Activated CD8-positive, alpha-beta memory T cell treated with anti-CD3 and anti-CD28 coated beads, Interleukin-2, amount 10 ng/mL, durations not matched to agents 7 days and 5 days (primary cell): Measurements from ENCODE around the gene KCTD16. TPM values are rescaled to one million over a fixed set of nuclear protein-coding genes. Genes with fewer than 3 reads are reported as not detected.

Experiments
- ATAC-seq: fragments of 150-1000 bp; cut with Tn5 transposase; one replicate; pipeline ENCODE4 v1.10.0; 2021; ENCODE audit warnings: moderate library complexity
- CTCF ChIA-PET: fragments of 350-600 bp; sonication (Branson Sonifier 250); formaldehyde crosslinking; loops from one replicate; lab custom pipeline; 2021; ENCODE audit warnings: antibody characterized with exemption; lab: Charles Lee
- DNase-seq: peaks from one replicate; pipeline ENCODE4 v3.0.0-alpha.2; 2020
- H3K27ac Mint-ChIP-seq: one replicate; pipeline ENCODE4 v1.8.0; 2021; ENCODE audit warnings: mild to moderate bottlenecking, mixed read lengths
- H3K27me3 Mint-ChIP-seq: one replicate; pipeline ENCODE4 v1.8.0; 2021; ENCODE audit warnings: mixed read lengths
- H3K36me3 Mint-ChIP-seq: one replicate; pipeline ENCODE4 v1.8.0; 2021; ENCODE audit warnings: mild to moderate bottlenecking, mixed read lengths
- H3K4me1 Mint-ChIP-seq: one replicate; pipeline ENCODE4 v1.8.0; 2021; ENCODE audit warnings: mixed read lengths
- H3K4me3 Mint-ChIP-seq: one replicate; pipeline ENCODE4 v1.8.0; 2021; ENCODE audit warnings: mild to moderate bottlenecking, moderate library complexity, mixed read lengths
- H3K9me3 Mint-ChIP-seq: one replicate; pipeline ENCODE4 v1.8.0; 2022; ENCODE audit warnings: low read depth, mixed read lengths
- total RNA-seq, 2 experiments: library from RNA; stranded (reverse); gene quantifications; one replicate each; pipeline ENCODE4 v1.2.3, GENCODE V29; 2021

Gene KCTD16
- total RNA-seq, 2 experiments from 2014 or later: 0.12 to 0.19 TPM

GRCh38 chr5:144365885-144366284 is 195.2 kb downstream of the KCTD16 start:
- Mint-ChIP-seq H3K9me3 (no peaks in the 10 kb centered on the region), H3K27me3 (no peaks in the 10 kb centered on the region), H3K4me1 (no peaks in the 10 kb centered on the region), H3K36me3 (no peaks in the 10 kb centered on the region), H3K27ac (no peak overlapping the region), H3K4me3 (no peak overlapping the region)
- CTCF ChIA-PET: no interaction called here
- no peak for DNase-seq
- no peak for ATAC-seq

GRCh38 chr5:144367991-144368390 is 197.3 kb downstream of the KCTD16 start:
- CTCF ChIA-PET: no interaction called here
- Mint-ChIP-seq H3K4me3 (no peak overlapping the region), H3K9me3 (no peaks in the 10 kb centered on the region), H3K27ac (no peak overlapping the region), H3K27me3 (no peaks in the 10 kb centered on the region), H3K36me3 (no peaks in the 10 kb centered on the region), H3K4me1 (no peaks in the 10 kb centered on the region)
- ATAC-seq (no peak), DNase-seq (no peak)

GRCh38 chr5:144368556-144368955 is 197.9 kb downstream of the KCTD16 start:
- H3K4me3 Mint-ChIP-seq: no peak overlapping the region
- H3K27me3 Mint-ChIP-seq: no peaks in the 10 kb centered on the region
- CTCF ChIA-PET: no interaction called here
- H3K27ac Mint-ChIP-seq: no peak overlapping the region
- no peaks in the 10 kb centered on the region for H3K4me1 Mint-ChIP-seq
- no peaks in the 10 kb centered on the region for H3K9me3 Mint-ChIP-seq
- H3K36me3 Mint-ChIP-seq: no peaks in the 10 kb centered on the region
- DNase-seq: no peak
- no peak for ATAC-seq

- H3K27me3 Mint-ChIP-seq: no peaks in the 10 kb centered on the region
- no peaks in the 10 kb centered on the region for H3K4me1 Mint-ChIP-seq
- ATAC-seq: no peak
- H3K9me3 Mint-ChIP-seq: no peaks in the 10 kb centered on the region
- H3K27ac Mint-ChIP-seq: no peak overlapping the region
- DNase-seq: no peak
- H3K4me3 Mint-ChIP-seq: no peak overlapping the region
- CTCF ChIA-PET: no interaction called here
- no peaks in the 10 kb centered on the region for H3K36me3 Mint-ChIP-seq
Observed at GRCh38 chr5:144369006-144369405, 198.3 kb downstream of the KCTD16 start.

GRCh38 chr5:144370273-144370672 is 199.6 kb downstream of the KCTD16 start:
- no peaks in the 10 kb centered on the region for H3K27me3 Mint-ChIP-seq
- ATAC-seq (no peak), DNase-seq (no peak)
- no peaks in the 10 kb centered on the region for H3K4me1 Mint-ChIP-seq
- CTCF ChIA-PET: no interaction called here
- no peaks in the 10 kb centered on the region for H3K36me3 Mint-ChIP-seq
- H3K27ac Mint-ChIP-seq: no peak overlapping the region
- no peaks in the 10 kb centered on the region for H3K9me3 Mint-ChIP-seq
- H3K4me3 Mint-ChIP-seq: no peak overlapping the region

- Mint-ChIP-seq H3K27me3 (no peaks in the 10 kb centered on the region), H3K4me3 (no peak overlapping the region)
- CTCF ChIA-PET: no interaction called here
Observed at GRCh38 chr5:144374637-144375036, 204.0 kb downstream of the KCTD16 start.

GRCh38 chr5:144377207-144377606 is 206.5 kb downstream of the KCTD16 start:
- H3K9me3 Mint-ChIP-seq: no peaks in the 10 kb centered on the region
- DNase-seq (no peak), ATAC-seq (no peak)
- no peak overlapping the region for H3K27ac Mint-ChIP-seq
- H3K4me3 Mint-ChIP-seq: no peak overlapping the region
- H3K4me1 Mint-ChIP-seq: no peaks in the 10 kb centered on the region
- H3K27me3 Mint-ChIP-seq: no peaks in the 10 kb centered on the region
- CTCF ChIA-PET: interaction anchor here (1.2 kb wide), 1 partner anchor 10 kb away, joined by 3 read pairs; no protein-coding TSS in a partner anchor
- H3K36me3 Mint-ChIP-seq: no peaks in the 10 kb centered on the region

More at GRCh38 chr5:144374637-144375036, 204.0 kb downstream of the KCTD16 start:
- DNase-seq (no peak), ATAC-seq (no peak)
- Mint-ChIP-seq H3K9me3 (no peaks in the 10 kb centered on the region), H3K27ac (no peak overlapping the region), H3K4me1 (no peaks in the 10 kb centered on the region), H3K36me3 (no peaks in the 10 kb centered on the region)

GRCh38 chr5:144378681-144379080 is 208.0 kb downstream of the KCTD16 start:
- ATAC-seq: no peak
- no peaks in the 10 kb centered on the region for H3K36me3 Mint-ChIP-seq
- no peak for DNase-seq
- H3K4me3 Mint-ChIP-seq: no peak overlapping the region
- no peaks in the 10 kb centered on the region for H3K4me1 Mint-ChIP-seq
- no peaks in the 10 kb centered on the region for H3K9me3 Mint-ChIP-seq
- CTCF ChIA-PET: no interaction called here
- no peak overlapping the region for H3K27ac Mint-ChIP-seq
- H3K27me3 Mint-ChIP-seq: no peaks in the 10 kb centered on the region

GRCh38 chr5:144385597-144385996 is 214.9 kb downstream of the KCTD16 start:
- Mint-ChIP-seq H3K9me3 (no peaks in the 10 kb centered on the region), H3K4me3 (no peak overlapping the region)

GRCh38 chr5:144386315-144386714 is 215.6 kb downstream of the KCTD16 start:
- Mint-ChIP-seq H3K9me3 (no peaks in the 10 kb centered on the region), H3K27me3 (no peaks in the 10 kb centered on the region), H3K4me1 (no peaks in the 10 kb centered on the region), H3K36me3 (no peaks in the 10 kb centered on the region), H3K27ac (no peak overlapping the region), H3K4me3 (no peak overlapping the region)
- no peak for ATAC-seq
- CTCF ChIA-PET: no interaction called here
- no peak for DNase-seq

More at GRCh38 chr5:144385597-144385996, 214.9 kb downstream of the KCTD16 start:
- no peak for ATAC-seq
- no peaks in the 10 kb centered on the region for H3K27me3 Mint-ChIP-seq
- no peaks in the 10 kb centered on the region for H3K36me3 Mint-ChIP-seq
- no peak overlapping the region for H3K27ac Mint-ChIP-seq
- no peaks in the 10 kb centered on the region for H3K4me1 Mint-ChIP-seq
- no peak for DNase-seq
- CTCF ChIA-PET: no interaction called here

- Mint-ChIP-seq H3K36me3 (no peaks in the 10 kb centered on the region), H3K27me3 (no peaks in the 10 kb centered on the region), H3K9me3 (no peaks in the 10 kb centered on the region), H3K27ac (no peak overlapping the region), H3K4me3 (no peak overlapping the region), H3K4me1 (no peaks in the 10 kb centered on the region)
- no peak for DNase-seq
- CTCF ChIA-PET: no interaction called here
- no peak for ATAC-seq
Observed at GRCh38 chr5:144390133-144390532, 219.5 kb downstream of the KCTD16 start.

- H3K4me3 Mint-ChIP-seq: no peak overlapping the region
- H3K27me3 Mint-ChIP-seq: no peaks in the 10 kb centered on the region
- no peaks in the 10 kb centered on the region for H3K4me1 Mint-ChIP-seq
- H3K9me3 Mint-ChIP-seq: no peaks in the 10 kb centered on the region
- no peak overlapping the region for H3K27ac Mint-ChIP-seq
- CTCF ChIA-PET: no interaction called here
- H3K36me3 Mint-ChIP-seq: no peaks in the 10 kb centered on the region
- DNase-seq (no peak), ATAC-seq (no peak)
Observed at GRCh38 chr5:144391044-144391443, 220.4 kb downstream of the KCTD16 start.

- CTCF ChIA-PET: no interaction called here
- DNase-seq (no peak), ATAC-seq (no peak)
- no peaks in the 10 kb centered on the region for H3K4me1 Mint-ChIP-seq
- no peaks in the 10 kb centered on the region for H3K9me3 Mint-ChIP-seq
- no peaks in the 10 kb centered on the region for H3K27me3 Mint-ChIP-seq
- H3K36me3 Mint-ChIP-seq: no peaks in the 10 kb centered on the region
- no peak overlapping the region for H3K27ac Mint-ChIP-seq
- no peak overlapping the region for H3K4me3 Mint-ChIP-seq
Observed at GRCh38 chr5:144393641-144394435, 223.2 kb downstream of the KCTD16 start.

- H3K27me3 Mint-ChIP-seq: no peaks in the 10 kb centered on the region
- no peak overlapping the region for H3K27ac Mint-ChIP-seq
- H3K4me1 Mint-ChIP-seq: no peaks in the 10 kb centered on the region
- no peak overlapping the region for H3K4me3 Mint-ChIP-seq
- DNase-seq (no peak), ATAC-seq (no peak)
- no peaks in the 10 kb centered on the region for H3K36me3 Mint-ChIP-seq
- no peaks in the 10 kb centered on the region for H3K9me3 Mint-ChIP-seq
- CTCF ChIA-PET: no interaction called here
Observed at GRCh38 chr5:144395704-144396103, 225.0 kb downstream of the KCTD16 start.
